T1000 (cell line): Measurements from ENCODE around the gene TACC2.

Experiments
- DNase-seq: peaks from one replicate; lab custom pipeline; 2025; ENCODE audit warnings: mixed read lengths; lab: John Stamatoyannopoulos, UW

Gene TACC2

DNA sequence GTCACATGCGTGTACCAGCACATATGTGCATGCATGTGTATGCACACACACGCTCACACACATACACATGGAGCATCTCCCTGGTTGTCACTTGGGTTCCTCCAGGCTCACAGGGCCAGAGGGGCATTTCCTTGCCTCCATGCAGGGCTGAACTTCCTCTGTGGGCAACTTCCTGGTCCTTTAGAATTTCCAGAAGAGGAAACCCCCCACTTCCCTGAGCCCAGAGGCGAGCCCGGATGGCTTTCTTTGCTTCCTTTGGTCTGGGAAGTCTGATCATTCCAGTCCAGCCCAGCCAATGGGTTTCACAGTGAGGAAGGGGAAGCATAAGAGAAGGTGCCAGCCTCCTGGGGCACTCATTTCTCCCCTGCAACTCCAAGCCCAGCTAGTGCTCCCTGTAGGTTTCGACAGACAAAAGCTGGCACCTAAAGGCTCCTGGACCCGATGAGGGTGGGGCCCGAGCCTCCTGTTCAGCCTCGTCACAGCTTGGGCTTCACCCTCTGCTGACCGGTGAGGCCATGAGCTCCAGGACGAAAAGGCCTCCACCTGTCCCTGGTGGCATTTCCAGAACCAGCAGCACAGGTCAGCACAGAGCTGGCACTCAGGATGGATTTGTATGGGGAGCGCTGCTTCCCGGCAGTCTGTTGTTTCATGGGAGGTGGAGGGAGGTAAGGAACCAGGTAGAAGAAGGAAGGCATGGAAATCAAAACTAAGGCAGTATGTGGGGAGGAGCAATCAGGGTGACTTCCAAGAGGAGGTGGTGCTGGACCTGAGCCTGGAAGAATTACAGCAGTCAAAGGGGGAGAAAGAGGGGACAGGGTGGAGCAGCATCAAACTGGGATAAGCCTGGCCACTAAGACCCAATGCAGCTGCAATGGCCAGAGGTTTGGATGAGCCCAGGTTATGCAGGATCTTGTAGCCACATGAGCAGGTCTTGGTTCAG is 305.8 kb downstream of the TACC2 start:
- no peak for DNase-seq

DNA sequence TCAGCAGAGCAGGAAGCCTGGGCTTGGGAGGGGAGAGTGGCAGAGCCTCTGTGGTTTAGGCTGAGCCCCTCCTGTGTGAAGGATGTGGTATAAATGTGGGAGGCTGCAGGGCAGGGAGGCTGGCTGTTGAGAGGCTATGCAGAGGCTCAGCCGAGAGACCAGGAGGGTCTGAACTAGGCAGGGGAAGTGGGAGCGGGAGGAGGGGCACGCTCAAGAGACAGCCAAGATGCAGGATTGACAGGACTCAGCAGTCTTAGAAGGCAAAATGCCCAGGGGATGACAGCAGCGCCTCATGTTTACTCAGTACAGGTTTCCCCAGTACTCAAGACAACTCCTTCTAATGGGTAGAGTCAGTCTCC is 306.5 kb downstream of the TACC2 start:
- no peak for DNase-seq

DNA sequence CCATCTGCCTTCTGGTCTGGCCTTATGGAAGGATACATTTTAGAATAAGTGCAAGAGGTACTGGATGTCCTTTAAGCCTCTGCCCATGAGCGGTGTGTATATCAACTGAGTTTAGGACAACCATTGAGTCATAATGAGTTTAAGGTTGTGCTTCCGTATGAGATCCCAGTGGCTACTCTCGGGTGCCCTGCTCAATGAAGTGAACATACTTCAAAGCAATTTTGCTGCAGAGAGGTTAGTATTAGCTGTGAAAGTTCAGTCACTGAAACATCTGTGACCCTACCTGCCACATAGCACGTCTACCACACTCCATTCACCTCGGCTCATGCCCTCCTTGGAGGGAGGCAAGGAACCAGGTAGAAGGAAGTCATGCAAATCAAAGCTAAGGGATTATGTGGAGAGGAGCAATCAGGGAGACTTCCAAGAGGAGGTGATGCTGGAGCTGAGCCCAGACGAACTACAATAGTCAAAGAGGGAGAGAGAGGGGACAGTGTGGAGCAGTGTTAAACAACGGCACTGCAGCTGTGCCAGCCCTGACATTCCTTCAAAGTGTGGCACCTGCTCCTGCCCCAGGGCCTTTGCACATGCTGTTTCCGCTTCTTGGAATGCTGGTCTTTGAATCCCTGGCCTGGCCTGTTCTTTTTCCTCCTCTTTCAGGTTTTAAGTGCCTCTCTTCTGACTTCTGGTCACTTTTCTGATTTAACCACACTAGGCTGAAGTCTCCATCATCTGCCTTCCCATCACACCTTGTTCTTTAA is 307.6 kb downstream of the TACC2 start:
- no peak for DNase-seq

DNA sequence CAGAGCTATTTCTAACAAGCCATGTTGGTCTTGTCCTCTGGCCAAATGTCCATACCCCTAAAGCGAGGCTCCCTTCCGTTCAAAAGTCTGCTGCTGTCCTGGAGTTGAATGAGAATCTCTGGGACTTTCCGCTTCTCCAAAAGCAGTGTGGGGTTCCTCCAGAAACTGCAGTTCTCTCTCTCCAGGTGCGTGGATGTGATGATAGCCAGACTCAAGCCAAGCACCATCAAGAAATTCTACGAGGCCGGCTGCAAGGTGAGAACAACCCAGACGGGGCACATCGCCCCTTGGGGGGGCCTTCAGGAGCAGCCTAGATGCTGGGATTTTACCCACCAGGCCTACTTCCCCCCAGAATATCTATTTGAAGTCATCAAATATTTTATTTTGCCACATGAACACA is 308.6 kb downstream of the TACC2 start:
- DNase-seq: no peak

DNA sequence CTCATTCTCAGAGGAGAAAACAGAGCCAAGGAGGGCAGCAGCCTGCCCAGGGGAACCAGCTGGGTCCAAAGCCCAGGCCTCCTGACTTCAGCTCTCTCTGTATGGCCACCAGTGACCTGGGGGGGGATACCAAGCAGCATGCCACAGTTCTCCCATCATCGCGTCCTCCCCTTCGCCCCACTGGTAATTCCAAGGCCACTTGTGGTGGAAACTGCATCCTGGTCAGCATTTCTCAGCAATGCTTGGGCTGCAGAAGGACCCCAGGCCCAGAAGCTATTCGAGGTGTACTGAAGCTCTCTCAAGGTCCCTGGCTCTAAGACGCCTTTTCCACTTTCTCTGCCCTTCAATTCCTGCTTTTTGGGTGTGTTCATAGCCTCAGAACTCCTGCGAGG is 309.2 kb downstream of the TACC2 start:
- DNase-seq: no peak

DNA sequence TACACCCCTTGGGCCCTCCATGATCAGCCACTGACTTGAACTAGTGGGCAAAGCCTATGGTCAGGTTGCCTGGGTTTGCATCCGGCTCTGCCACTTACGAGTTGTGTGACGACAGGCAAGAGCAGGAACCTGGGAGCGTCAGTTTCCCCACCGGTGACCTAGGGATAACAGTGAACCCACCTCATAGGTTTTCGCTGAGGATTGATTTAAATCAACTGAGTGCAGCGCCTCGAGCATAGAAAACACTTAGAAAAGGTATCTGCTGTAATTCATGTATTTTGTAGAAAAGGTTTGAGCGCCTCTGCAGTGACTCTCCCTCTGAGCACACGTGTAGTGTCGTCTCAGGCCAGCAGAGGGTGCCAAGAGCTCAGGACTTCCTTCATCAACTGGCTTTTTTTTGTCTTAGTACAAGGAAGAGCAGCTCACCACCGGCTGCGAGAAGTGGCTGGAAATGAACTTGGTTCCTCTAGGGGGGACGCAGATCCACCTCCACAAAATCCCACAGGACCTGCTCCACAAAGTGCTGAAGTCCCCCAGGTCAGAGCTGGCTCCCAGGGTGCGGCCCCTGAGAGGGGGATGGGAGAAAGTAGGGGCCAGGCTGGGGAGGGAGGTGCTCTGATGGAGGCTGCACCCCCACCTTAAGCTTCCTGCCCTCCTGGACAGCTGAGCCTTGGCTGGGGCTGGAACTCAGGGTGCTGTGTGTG is 309.8 kb downstream of the TACC2 start:
- DNase-seq: peak; percentile 69

DNA sequence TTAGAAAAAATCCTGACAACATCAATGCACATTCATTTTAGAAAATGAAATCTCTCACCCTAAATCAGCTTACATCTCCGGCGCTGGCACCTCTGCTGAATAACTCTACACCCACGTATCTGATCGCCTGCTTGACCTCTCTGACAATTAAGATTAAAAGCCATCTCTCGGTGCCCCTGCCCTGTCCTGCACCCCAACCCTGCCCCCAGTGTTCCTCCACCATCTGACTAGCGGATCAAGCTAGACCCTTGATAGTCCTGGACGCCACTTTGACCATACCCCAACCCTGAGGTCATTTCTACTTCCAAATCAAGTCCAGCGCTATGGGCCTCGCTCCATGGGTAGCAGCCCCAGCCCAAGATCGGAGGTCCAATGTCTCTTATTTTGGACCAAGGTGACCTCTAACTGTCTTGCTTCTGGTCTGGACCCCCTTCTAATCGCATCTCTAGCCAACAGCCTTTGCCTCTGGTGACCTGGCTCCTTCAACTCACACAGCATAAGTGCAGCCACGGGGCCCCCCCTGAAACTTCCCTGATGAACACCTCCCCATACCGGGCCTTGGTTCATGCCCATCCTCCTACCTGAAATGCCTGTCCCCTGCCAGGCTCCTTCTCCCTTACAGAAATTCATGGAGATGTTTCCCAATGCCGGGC is 310.6 kb downstream of the TACC2 start:
- no peak for DNase-seq

DNA sequence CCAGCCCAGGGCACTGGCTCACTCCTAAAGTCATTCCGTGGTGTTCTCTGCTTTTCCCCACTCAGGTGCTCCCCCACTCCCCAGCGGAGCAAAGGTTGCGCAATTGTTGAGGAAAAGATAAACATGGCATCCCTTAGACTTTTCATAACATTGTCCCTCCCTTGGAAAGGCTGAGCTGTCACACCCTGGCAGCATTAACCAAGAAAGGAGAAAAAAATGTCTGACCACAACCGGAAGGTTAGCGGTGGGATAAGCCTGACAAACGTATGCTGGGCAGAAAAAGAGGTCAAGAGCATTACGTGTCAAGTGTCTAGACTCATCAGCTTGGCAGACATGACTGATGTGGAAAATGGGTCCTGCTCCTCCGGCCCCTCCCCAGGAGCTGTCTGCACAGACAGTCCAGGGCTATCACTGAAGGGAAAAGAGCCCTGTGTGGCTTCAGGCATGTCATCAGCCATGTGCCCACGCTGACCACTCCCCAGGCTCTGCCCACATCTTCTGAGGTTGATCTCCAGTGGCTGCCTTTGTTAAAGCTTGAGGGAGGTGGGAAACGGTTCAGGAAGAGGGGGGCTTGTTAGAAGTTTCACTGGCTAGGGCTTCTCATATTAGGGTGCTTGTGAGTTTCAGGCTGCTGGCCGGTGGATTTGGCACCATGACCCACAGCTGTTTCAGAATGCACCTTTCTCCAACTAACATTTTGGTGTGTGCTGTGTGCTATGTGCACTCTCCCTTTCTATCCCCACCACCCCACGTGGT is 312.3 kb downstream of the TACC2 start:
- DNase-seq: peak; percentile 50

DNA sequence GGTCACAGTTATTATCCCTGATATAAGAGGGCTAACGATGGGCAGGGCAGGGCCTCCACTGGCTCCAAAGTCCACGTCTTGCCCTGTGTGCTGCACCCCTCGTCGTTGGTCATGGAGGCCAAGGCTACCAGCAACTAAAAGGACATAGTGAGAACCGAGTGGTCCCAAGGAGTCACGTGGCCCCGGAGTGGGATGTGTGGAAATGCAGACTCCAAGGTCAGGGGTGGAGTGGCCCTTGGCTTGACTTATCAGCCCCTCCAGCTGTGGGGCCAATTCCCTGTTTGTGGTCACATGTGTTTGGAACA is 312.8 kb downstream of the TACC2 start:
- no peak for DNase-seq

DNA sequence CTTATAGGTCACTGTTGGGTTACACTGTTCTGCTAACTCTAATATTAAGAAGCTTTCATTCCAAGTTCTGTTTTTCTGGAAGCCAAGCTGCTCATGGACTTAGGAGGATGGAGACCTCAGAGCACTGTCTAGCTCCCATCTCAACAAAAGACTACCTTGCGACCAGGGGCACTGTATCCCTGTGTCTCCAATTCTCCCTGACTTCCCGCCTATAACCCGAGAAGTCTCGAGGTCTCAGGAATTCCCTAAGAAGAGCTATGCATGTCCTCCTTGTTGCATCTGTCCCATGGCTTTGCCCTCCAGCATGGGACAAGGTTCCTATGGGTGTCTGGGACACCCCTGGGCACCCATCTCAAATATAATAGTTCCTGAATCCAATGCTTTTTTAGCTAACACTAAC is 313.4 kb downstream of the TACC2 start:
- no peak for DNase-seq

DNA sequence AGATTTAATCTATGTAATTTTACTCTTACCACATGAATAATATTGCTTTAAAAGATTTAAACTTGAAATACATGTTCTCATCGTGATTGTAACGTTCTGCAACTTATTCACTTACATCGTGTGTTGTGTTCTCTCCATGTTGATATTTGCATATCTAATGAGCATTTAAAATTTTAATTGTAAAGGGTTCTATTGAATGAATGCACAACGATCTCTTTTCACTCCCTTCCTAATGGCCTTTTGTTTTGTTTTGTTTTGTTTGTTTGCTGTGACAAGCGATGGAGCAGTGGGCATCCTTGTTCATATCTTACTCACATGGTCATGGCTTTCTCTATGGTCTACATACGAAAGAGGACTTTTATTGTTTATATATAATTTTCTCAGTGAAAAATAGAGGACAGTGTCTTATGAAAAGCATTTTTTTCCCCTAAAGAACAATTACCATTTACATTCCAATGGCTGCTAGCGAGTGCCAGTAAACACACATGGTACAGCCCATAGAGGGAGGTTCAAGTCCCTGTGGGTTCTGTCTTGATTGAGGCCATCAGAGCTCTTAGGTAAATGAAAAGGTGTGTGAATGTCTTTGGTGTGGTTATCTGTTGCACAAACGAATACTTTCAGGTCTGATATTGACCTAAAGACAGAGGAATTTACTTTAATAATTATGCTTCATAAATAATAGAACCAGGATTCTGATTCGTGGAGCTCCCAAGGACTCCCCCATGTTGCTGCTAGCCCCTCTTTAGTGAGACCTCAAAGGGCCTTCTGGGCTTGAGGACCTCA is 314.5 kb downstream of the TACC2 start:
- no peak for DNase-seq
